ENCODE results near the gene OR2G3.

Gene OR2G3

DNA sequence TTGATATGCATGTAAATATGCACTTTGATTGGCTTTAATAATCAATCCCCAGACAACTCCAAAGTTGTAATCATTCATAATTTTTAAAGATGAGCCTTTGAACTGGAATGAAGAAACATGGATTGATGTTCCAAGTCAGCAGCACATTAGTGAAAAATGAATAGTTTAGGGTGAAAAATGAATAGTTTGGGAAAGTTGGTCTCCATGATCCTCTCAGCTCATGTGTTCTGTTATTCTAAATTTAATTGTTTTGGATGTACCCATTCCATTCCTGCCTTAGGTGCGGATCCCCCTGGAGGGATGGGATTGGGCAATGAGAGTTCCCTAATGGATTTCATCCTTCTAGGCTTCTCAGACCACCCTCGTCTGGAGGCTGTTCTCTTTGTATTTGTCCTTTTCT is at the start of gene OR2G3:
Gene OR2G3 (plus strand): TSS at position 301 of the 400 bp plus-strand sequence. CDS start 0 bp downstream, at position 301.
- TF ChIP-seq, protein P1, sequence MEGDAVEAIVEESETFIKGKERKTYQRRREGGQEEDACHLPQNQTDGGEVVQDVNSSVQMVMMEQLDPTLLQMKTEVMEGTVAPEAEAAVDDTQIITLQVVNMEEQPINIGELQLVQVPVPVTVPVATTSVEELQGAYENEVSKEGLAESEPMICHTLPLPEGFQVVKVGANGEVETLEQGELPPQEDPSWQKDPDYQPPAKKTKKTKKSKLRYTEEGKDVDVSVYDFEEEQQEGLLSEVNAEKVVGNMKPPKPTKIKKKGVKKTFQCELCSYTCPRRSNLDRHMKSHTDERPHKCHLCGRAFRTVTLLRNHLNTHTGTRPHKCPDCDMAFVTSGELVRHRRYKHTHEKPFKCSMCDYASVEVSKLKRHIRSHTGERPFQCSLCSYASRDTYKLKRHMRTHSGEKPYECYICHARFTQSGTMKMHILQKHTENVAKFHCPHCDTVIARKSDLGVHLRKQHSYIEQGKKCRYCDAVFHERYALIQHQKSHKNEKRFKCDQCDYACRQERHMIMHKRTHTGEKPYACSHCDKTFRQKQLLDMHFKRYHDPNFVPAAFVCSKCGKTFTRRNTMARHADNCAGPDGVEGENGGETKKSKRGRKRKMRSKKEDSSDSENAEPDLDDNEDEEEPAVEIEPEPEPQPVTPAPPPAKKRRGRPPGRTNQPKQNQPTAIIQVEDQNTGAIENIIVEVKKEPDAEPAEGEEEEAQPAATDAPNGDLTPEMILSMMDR (IDR thresholded peaks at IDR 0.05; ENCODE audit: low read depth, low read length), result no peak
- no peak for DNase-seq
- Histone ChIP-seq H3K4me3 (ENCODE audit: low read depth, low read length) (no peak within 1 kb of the TSS), H3K27ac (no peak within 1 kb of the TSS), H3K9me3 (ENCODE audit: severe bottlenecking) (no peaks in the 10 kb centered on the region), H3K27me3 (ENCODE audit: insufficient read depth, low read depth, severe bottlenecking) (peaks cover 33% of the 10 kb centered on the region), H3K36me3 (no peaks in the 10 kb centered on the region)

DNA sequence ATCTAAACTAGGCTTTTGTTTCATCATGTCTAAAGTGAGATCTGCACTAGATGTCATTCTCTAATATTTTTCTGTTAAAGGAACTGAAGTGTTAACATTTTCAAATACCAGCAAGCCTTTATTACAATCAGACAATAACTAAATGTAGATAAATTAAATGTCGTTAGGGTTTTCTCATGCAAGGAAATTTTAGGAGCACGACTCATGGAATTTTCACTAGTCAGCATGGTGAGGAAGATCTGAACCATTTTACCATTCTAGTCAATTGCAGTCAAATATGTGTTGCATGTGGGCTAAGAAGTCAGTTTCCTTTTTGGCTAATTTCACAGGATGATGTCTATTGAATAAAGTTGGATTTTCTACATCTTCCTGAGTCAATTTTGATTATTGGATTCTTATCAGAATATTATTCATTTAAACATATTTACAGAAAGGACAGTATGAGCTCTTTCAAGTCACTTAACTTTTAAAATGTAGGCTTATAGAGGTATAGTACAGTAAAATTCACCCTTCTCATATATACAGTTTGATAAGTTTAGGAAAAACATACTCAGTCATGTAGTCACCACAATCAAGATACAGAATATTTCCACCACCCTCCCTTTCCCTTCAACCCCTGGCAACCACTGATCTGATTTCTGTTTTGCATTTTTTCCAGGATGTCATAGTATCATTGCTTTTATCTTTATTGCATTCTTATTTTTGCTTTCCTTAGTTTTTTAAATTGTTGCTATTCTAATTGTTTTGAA is 47.3 kb upstream of the OR2G3 start:
- Histone ChIP-seq H3K36me3 (no peaks in the 10 kb centered on the region), H3K9me3 (ENCODE audit: severe bottlenecking) (no peaks in the 10 kb centered on the region), H3K4me3 (ENCODE audit: low read depth, low read length) (no peak overlapping the region), H3K27me3 (ENCODE audit: insufficient read depth, low read depth, severe bottlenecking) (peaks cover 38% of the 10 kb centered on the region), H3K27ac (no peak overlapping the region)
- DNase-seq, result no peak
- TF ChIP-seq, protein P1 (IDR thresholded peaks at IDR 0.05; ENCODE audit: low read depth, low read length), result no peak

DNA sequence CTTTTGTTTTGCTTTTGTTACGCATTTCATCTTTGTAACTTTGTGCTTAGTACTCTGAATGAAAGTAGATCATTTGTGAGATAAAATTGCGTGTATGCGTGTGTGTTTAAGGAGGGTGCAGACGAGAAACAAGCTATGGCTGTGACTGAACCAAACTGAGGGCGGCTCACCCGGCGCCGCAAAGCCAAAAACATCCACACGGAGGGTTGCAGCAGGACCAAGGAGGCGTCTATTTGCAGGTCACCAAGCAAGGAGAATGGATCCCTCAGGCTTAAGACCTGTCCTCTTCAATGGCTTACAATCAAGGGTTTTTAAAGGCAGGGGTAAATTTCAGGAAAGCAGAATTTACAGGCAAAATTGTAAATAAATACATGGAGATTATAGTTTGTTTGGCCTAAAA is 43.7 kb upstream of the OR2G3 start:
- peaks cover 38% of the 10 kb centered on the region for H3K27me3 ChIP-seq (ENCODE audit: insufficient read depth, low read depth, severe bottlenecking)
- DNase-seq, result no peak
- TF ChIP-seq, protein P1 (IDR thresholded peaks at IDR 0.05; ENCODE audit: low read depth, low read length), result no peak
- H3K9me3 ChIP-seq (ENCODE audit: severe bottlenecking), result no peaks in the 10 kb centered on the region
- no peak overlapping the region for H3K27ac ChIP-seq
- H3K36me3 ChIP-seq, result no peaks in the 10 kb centered on the region
- no peak overlapping the region for H3K4me3 ChIP-seq (ENCODE audit: low read depth, low read length)

DNA sequence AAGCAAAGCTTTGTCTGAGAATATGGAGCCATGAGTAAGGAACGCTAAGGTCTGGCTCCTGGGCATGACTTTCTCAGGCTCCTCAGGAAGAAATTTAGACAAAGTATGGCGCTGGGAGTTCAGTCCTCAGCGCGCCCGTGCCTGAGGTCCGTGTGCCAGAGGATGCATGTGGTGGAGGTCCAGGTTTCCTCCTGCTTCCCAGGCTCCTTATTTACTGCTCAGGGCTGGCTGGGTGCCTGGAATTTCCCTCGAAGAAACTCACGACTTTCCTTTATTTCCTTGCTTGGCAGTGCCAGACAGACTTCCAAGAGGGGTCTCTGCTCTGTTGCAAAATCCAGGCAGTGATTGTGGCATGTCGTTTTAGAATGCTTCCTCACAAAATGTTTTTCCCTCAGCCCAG is 43.2 kb upstream of the OR2G3 start:
- DNase-seq, result no peak
- TF ChIP-seq, protein P1 (IDR thresholded peaks at IDR 0.05; ENCODE audit: low read depth, low read length), result no peak

DNA sequence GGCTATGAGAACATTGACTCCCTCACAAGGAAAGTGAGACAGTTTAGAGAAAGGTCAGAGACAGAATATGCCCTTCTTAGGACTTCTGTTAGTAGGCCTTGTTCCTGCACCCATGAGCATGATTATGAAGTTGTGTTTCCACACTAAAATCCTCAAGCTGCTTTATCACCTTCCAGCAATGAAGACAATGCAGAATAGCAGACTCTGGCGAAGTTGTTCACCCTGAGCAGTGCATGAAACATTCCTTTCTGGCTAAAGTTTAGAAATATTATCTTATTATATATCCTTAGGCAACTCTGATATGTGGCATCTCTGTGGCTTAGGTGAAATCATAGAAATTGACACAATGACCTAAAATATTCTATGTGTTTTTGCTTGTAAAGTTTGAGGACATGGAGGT is 31.1 kb upstream of the OR2G3 start:
- TF ChIP-seq, protein P1 (IDR thresholded peaks at IDR 0.05; ENCODE audit: low read depth, low read length), result no peak
- no peak overlapping the region for H3K4me3 ChIP-seq (ENCODE audit: low read depth, low read length)
- H3K36me3 ChIP-seq, result no peaks in the 10 kb centered on the region
- H3K9me3 ChIP-seq (ENCODE audit: severe bottlenecking), result no peaks in the 10 kb centered on the region
- DNase-seq, result no peak
- peaks cover 55% of the 10 kb centered on the region for H3K27me3 ChIP-seq (ENCODE audit: insufficient read depth, low read depth, severe bottlenecking)
- no peak overlapping the region for H3K27ac ChIP-seq

More for the DNA sequence above, 43.2 kb upstream of the OR2G3 start:
- no peak overlapping the region for H3K4me3 ChIP-seq (ENCODE audit: low read depth, low read length)
- no peak overlapping the region for H3K27ac ChIP-seq
- H3K9me3 ChIP-seq (ENCODE audit: severe bottlenecking), result peaks cover under 1% of the 10 kb centered on the region
- no peaks in the 10 kb centered on the region for H3K36me3 ChIP-seq
- peaks cover 33% of the 10 kb centered on the region for H3K27me3 ChIP-seq (ENCODE audit: insufficient read depth, low read depth, severe bottlenecking)

DNA sequence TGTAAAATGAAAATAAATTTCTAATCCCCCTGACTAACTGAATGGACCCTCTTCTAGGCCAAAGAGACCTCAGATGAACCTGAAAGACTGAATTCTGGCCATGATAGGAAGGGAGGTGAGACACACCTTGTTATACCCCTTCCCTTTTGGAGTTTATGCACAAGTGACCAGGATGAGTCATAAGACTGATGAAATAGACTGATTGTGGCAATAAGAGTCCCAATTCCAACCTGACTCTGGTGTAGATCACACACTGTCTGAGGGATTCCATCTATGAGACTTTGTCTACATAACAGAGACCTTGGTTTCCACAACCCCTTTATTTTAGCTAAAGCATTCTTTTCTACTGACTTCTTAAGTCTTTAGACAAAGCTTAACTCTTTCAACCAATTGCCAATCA is 30.7 kb upstream of the OR2G3 start:
- H3K27me3 ChIP-seq (ENCODE audit: insufficient read depth, low read depth, severe bottlenecking), result peaks cover 51% of the 10 kb centered on the region
- DNase-seq, result no peak
- H3K36me3 ChIP-seq, result no peaks in the 10 kb centered on the region
- no peak overlapping the region for H3K27ac ChIP-seq
- TF ChIP-seq, protein P1 (IDR thresholded peaks at IDR 0.05; ENCODE audit: low read depth, low read length), result no peak
- H3K9me3 ChIP-seq (ENCODE audit: severe bottlenecking), result no peaks in the 10 kb centered on the region
- H3K4me3 ChIP-seq (ENCODE audit: low read depth, low read length), result no peak overlapping the region

Measured in WERI-Rb-1 (cell line).